HUES64 (cell line): ENCODE results near the gene CCDC174.

ENCODE experiments used
- H3K27ac ChIP-seq: 2 replicates; pipeline ENCODE4 v1.7.0; 2013; ENCODE audit warnings: low read depth, low read length, inconsistent platforms
- H3K27me3 ChIP-seq: 2 replicates; pipeline ENCODE4 v1.6.1; 2013; ENCODE audit warnings: mild to moderate bottlenecking, low read length; ENCODE audit not compliant: insufficient read depth
- H3K36me3 ChIP-seq: 2 replicates; pipeline ENCODE4 v1.6.1; 2013; ENCODE audit warnings: mild to moderate bottlenecking, low read length; ENCODE audit not compliant: insufficient read depth
- H3K4me1 ChIP-seq: 2 replicates; pipeline ENCODE4 v1.6.1; 2013; ENCODE audit warnings: mild to moderate bottlenecking, low read length, moderate library complexity; ENCODE audit not compliant: insufficient read depth
- H3K4me3 ChIP-seq: 2 replicates; pipeline ENCODE4 v1.5.1; 2013; ENCODE audit warnings: mild to moderate bottlenecking, low read length, moderate library complexity
- H3K9ac ChIP-seq: 2 replicates; pipeline ENCODE4 v1.6.1; 2013; ENCODE audit warnings: mild to moderate bottlenecking, low read depth, low read length
- H3K9me3 ChIP-seq: 2 replicates; pipeline ENCODE4 v1.6.1; 2013; ENCODE audit warnings: low read depth, low read length; ENCODE audit not compliant: insufficient read depth
- WGBS: fragments of 150-250, 120-280 bp; methylation state at CpG from one replicate; pipeline ENCODE4 v1.1.7; 2013; ENCODE audit warnings: missing lambda C conversion rate; 5-methylcytosine and 5-hydroxymethylcytosine counted together

Gene CCDC174

DNA sequence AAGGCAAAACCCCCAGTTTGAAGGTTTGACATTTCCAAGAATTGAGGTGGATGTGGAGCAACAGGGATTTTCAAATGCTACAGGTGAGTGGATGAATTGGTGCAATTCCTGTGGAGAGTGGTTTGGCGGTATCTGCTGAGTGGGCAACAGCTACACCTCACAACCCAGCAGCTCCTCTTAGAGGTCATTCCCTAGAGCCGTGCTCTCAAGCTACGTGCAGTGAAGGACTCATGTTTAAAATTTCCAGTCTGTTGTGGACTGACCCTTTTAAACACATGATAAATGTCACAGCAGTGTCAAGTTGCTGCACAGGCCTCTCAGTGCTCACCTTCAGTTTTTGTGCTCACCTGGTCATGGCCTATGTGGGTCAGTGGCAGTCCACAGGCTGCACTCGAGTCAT, 32.9 kb downstream of the CCDC174 start:
- Histone ChIP-seq H3K4me3 (no peak overlapping the region), H3K9me3 (peaks cover 8% of the 10 kb centered on the region), H3K27me3 (no peaks in the 10 kb centered on the region; the same call in 1 of the 2 replicates), H3K36me3 (no peaks in the 10 kb centered on the region), H3K4me1 (no peaks in the 10 kb centered on the region), H3K9ac (no peak overlapping the region), H3K27ac (no peak overlapping the region)
- 96% methylated on average over 4 of the region's 4 CpGs for WGBS

DNA sequence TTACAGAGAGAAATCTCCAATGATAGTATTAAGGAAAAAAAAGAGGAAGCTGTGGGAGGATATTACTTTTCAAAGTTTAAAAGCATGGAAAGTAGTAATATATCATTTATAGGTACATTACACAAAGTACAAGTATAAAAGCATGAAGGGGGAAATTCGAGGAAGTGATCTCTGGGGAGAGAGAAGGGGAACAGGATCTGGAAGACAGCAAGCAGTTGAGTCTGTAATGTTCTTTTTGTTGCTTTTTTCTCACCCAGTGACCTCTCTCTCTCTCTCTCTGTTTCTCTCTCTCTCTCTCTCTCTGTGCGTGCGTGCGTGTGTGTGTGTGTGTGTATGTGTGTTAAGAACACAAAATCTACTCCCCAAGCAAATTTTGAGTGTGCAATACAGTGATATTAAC, 33.6 kb downstream of the CCDC174 start:
- Histone ChIP-seq H3K9ac (no peak overlapping the region), H3K4me3 (no peak overlapping the region), H3K27me3 (no peaks in the 10 kb centered on the region; the same call in 1 of the 2 replicates), H3K27ac (no peak overlapping the region), H3K36me3 (no peaks in the 10 kb centered on the region), H3K4me1 (no peaks in the 10 kb centered on the region), H3K9me3 (peaks cover 3% of the 10 kb centered on the region)
- WGBS = 71% methylated on average over 1 of the region's 4 CpGs

GRCh38 chr3:14687360-14687759, 35.8 kb downstream of the CCDC174 start:
- Histone ChIP-seq H3K4me3 (no peak overlapping the region), H3K9me3 (no peaks in the 10 kb centered on the region), H3K4me1 (no peaks in the 10 kb centered on the region), H3K9ac (no peak overlapping the region), H3K27me3 (no peaks in the 10 kb centered on the region), H3K36me3 (no peaks in the 10 kb centered on the region), H3K27ac (no peak overlapping the region)
- WGBS = 63% methylated on average over 3 of the region's 3 CpGs

DNA sequence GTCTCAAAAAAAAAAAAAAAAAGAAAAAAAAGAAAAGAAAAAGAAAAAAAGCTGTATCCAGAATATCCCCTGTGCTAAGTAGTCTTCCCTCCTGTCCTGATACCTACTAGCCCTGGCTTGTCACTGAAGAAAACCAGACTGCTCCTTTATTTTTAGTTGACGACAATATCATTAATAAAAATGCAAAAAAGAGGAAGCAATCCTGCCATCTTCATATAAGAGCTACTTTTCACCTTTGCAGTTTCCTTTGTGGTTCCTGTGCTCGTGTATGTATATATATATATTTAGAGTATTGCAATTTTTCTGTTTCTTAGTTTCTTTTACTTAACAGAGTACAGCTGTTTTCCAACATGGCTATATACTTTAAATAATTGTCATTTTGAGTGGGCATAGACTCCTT, 37.0 kb downstream of the CCDC174 start:
- no peaks in the 10 kb centered on the region for H3K9me3 ChIP-seq
- H3K27me3 ChIP-seq = no peaks in the 10 kb centered on the region
- no peaks in the 10 kb centered on the region for H3K36me3 ChIP-seq
- no peak overlapping the region for H3K27ac ChIP-seq
- no peaks in the 10 kb centered on the region for H3K4me1 ChIP-seq
- 93% methylated on average over 1 of the region's 2 CpGs for WGBS
- no peak overlapping the region for H3K4me3 ChIP-seq
- no peak overlapping the region for H3K9ac ChIP-seq

GRCh38 chr3:14689247-14689980, 37.9 kb downstream of the CCDC174 start:
- H3K9ac ChIP-seq = no peak overlapping the region
- WGBS = 83% methylated on average over 7 of the region's 7 CpGs

DNA sequence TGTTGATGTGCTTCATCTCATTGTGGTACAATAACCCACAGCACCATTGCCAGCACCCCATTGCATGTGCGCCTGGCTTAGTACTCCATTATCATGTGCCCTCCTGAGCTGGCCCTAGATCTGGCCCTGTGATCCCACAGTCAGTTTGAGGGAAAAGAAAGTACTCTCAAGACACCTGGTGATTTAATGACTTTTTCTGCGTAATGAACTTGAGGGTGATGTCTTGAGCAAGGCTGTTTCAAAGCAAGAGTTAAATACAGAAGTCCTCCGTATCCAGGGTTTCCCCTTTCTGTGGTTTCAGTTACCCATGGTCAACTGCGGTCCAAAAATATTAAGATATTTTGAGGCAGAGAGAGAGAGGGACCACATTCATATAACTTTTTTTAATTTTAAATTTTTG, 39.7 kb downstream of the CCDC174 start:
- Histone ChIP-seq H3K4me1 (no peaks in the 10 kb centered on the region), H3K9me3 (no peaks in the 10 kb centered on the region), H3K4me3 (no peak overlapping the region), H3K27me3 (0 out of 2 replicates have a peak, but pooled peaks cover 2% of the 10 kb centered on the region), H3K27ac (no peak overlapping the region), H3K36me3 (no peaks in the 10 kb centered on the region), H3K9ac (no peak overlapping the region)
- WGBS = 94% methylated on average over 3 of the region's 4 CpGs

More at GRCh38 chr3:14689247-14689980, 37.9 kb downstream of the CCDC174 start:
- H3K4me3 ChIP-seq = no peak overlapping the region
- no peaks in the 10 kb centered on the region for H3K36me3 ChIP-seq
- no peak overlapping the region for H3K27ac ChIP-seq
- no peaks in the 10 kb centered on the region for H3K27me3 ChIP-seq
- no peaks in the 10 kb centered on the region for H3K9me3 ChIP-seq
- no peaks in the 10 kb centered on the region for H3K4me1 ChIP-seq

DNA sequence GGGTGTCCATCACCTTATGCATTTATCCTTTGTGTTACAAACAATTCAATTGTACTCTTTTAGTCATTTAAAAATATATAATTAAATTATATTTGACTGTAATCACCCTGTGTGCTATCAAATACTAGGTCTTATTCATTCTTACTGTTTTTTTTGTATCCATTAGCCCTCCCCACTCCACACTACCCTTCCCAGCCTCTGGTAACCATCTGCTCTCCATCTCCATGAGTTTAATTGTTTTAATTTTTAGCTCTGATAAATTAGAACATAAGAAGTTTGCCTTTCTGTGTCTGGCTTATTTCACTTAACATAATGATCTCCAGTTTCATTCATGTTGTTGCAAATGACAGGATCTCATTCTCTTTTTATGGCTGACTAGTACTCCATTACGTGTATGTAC, 40.2 kb downstream of the CCDC174 start:
- H3K4me3 ChIP-seq = no peak overlapping the region
- H3K36me3 ChIP-seq = no peaks in the 10 kb centered on the region
- WGBS = 100% methylated on average over 1 of the region's 1 CpG
- 0 out of 2 replicates have a peak, but pooled peaks cover 2% of the 10 kb centered on the region for H3K27me3 ChIP-seq
- no peak overlapping the region for H3K27ac ChIP-seq
- H3K9me3 ChIP-seq = no peaks in the 10 kb centered on the region
- H3K9ac ChIP-seq = no peak overlapping the region
- H3K4me1 ChIP-seq = no peaks in the 10 kb centered on the region

- Histone ChIP-seq H3K27ac (no peak overlapping the region), H3K9me3 (no peaks in the 10 kb centered on the region), H3K27me3 (0 out of 2 replicates have a peak, but pooled peaks cover 2% of the 10 kb centered on the region), H3K9ac (no peak overlapping the region), H3K4me3 (no peak overlapping the region), H3K36me3 (no peaks in the 10 kb centered on the region), H3K4me1 (no peaks in the 10 kb centered on the region)
- WGBS = 96% methylated on average over 1 of the region's 1 CpG
Observed at GRCh38 chr3:14698601-14699244, 47.2 kb downstream of the CCDC174 start.

DNA sequence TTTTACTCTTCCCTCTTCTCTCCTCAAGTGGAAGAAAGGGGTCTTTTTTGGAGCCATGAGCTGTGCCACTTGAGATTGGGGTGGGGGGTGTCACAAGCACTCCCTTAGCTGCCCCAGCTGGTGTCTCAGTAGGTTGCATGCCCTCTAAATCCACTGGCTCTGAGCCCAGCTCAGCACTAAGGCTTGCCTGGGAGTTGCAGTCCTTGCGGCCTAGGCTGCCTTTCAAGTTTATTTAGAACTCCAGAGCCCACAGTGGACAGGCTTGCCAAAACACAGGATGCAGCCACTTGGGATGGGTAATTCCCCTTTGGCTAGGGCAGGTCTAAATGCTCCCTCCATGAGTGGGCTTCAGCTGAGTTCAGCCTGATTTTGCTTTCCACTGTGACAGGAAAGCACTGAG, 48.1 kb downstream of the CCDC174 start:
- no peaks in the 10 kb centered on the region for H3K4me1 ChIP-seq
- no peak overlapping the region for H3K4me3 ChIP-seq
- H3K27ac ChIP-seq = no peak overlapping the region
- WGBS = 91% methylated on average over 1 of the region's 1 CpG
- no peak overlapping the region for H3K9ac ChIP-seq
- H3K36me3 ChIP-seq = no peaks in the 10 kb centered on the region
- 0 out of 2 replicates have a peak, but pooled peaks cover 2% of the 10 kb centered on the region for H3K27me3 ChIP-seq
- no peaks in the 10 kb centered on the region for H3K9me3 ChIP-seq

DNA sequence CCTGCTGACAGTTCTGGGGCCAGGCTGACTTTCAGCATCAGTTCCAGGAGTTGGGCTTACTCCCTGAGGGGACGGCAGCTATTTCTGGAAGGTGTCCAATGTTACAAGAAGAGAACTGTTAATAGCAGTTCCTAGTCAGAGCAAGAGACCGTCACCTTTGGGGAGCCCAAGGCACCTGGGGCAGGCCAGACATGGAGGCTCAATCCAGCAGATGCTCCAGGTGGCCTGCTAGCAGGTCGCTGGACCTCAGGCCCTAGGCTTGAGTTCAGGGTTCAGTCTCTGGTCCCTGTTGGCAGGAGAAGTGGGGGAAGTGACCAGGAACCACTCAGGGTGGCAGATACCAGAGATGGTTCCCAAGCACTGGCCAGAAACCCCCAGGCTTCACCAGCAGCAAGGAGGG, 49.3 kb downstream of the CCDC174 start:
- no peaks in the 10 kb centered on the region for H3K4me1 ChIP-seq
- no peaks in the 10 kb centered on the region for H3K27me3 ChIP-seq
- H3K9ac ChIP-seq = no peak overlapping the region
- H3K4me3 ChIP-seq = no peak overlapping the region
- no peaks in the 10 kb centered on the region for H3K36me3 ChIP-seq
- no peak overlapping the region for H3K27ac ChIP-seq
- WGBS = 78% methylated on average over 3 of the region's 3 CpGs
- no peaks in the 10 kb centered on the region for H3K9me3 ChIP-seq

DNA sequence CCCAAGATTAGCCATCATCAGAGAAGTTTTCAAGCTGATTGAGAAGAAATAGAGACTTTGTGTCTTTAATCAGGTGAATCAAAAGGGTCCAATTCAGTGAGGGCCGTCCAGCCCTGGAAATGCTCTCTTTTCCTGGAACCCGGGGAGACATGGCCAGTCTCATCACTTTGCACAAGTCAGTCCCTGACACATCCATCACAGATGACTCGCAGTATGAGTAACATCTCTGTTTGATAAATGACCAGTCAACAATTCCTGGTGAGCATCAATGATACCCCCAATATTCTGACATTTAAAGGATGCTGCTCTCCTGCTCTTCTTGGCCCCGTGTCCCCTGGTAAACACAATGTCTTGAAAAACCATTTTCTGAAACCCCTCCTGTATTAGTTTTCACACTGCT, 50.1 kb downstream of the CCDC174 start:
- Histone ChIP-seq H3K4me1 (no peaks in the 10 kb centered on the region), H3K4me3 (no peak overlapping the region), H3K27ac (no peak overlapping the region), H3K27me3 (no peaks in the 10 kb centered on the region), H3K36me3 (no peaks in the 10 kb centered on the region), H3K9me3 (no peaks in the 10 kb centered on the region), H3K9ac (no peak overlapping the region)
- 90% methylated on average over 4 of the region's 4 CpGs for WGBS
